H9 (cell line): ENCODE data around the gene NUDT3. TPM values are rescaled to one million over a fixed set of nuclear protein-coding genes. Genes with fewer than 3 reads are reported as not detected.

Source experiments
- DNase-seq: peaks from one replicate; pipeline ENCODE4 v3.0.0-alpha.2; 2017
- H2AFZ ChIP-seq: one replicate; pipeline ENCODE4 v1.6.1; 2013; ENCODE audit warnings: mild to moderate bottlenecking, low read length, control low read depth, moderate library complexity
- H2AK5ac ChIP-seq: 2 replicates; pipeline ENCODE4 v1.6.1; 2013; ENCODE audit warnings: low read length, control low read depth, mixed read lengths; ENCODE audit not compliant: insufficient read length
- H2BK120ac ChIP-seq: one replicate; pipeline ENCODE4 v1.6.1; 2013; ENCODE audit warnings: low read depth, mild to moderate bottlenecking, low read length, control low read depth, inconsistent platforms; ENCODE audit not compliant: poor library complexity, severe bottlenecking
- H2BK12ac ChIP-seq: 2 replicates; pipeline ENCODE4 v1.6.1; 2013; ENCODE audit warnings: low read length, control low read depth, mixed read lengths, low read depth; ENCODE audit not compliant: insufficient read length
- H2BK15ac ChIP-seq: 2 replicates; pipeline ENCODE4 v1.6.1; 2013; ENCODE audit warnings: low read depth, low read length, control low read depth
- H2BK20ac ChIP-seq: one replicate; pipeline ENCODE4 v1.6.1; 2013; ENCODE audit warnings: low read depth, mild to moderate bottlenecking, low read length, control low read depth, inconsistent platforms; ENCODE audit not compliant: poor library complexity, severe bottlenecking
- H2BK5ac ChIP-seq: 2 replicates; pipeline ENCODE4 v1.6.1; 2013; ENCODE audit warnings: low read length, control low read depth, mixed read lengths; ENCODE audit not compliant: insufficient read length
- H3K14ac ChIP-seq: 2 replicates; pipeline ENCODE4 v1.6.1; 2013; ENCODE audit warnings: low read length, control low read depth; ENCODE audit not compliant: insufficient read depth
- H3K18ac ChIP-seq: 2 replicates; pipeline ENCODE4 v1.6.1; 2013; ENCODE audit warnings: low read depth, mild to moderate bottlenecking, mixed read lengths, low read length, control low read depth; ENCODE audit not compliant: insufficient read length
- H3K23ac ChIP-seq: 2 replicates; pipeline ENCODE4 v1.6.1; 2013; ENCODE audit warnings: low read length, control low read depth, mixed read lengths, low read depth; ENCODE audit not compliant: insufficient read length
- H3K23me2 ChIP-seq: 2 replicates; pipeline ENCODE4 v1.6.1; 2013; ENCODE audit warnings: low read depth, mild to moderate bottlenecking, mixed read lengths, low read length, control low read depth; ENCODE audit not compliant: insufficient read length, poor library complexity, severe bottlenecking
- H3K27ac ChIP-seq: 2 replicates; pipeline ENCODE4 v1.5.1; 2013; ENCODE audit warnings: low read length, control low read depth, mixed read lengths, low read depth; ENCODE audit not compliant: insufficient read length
- H3K27me3 ChIP-seq: 2 replicates; pipeline ENCODE4 v1.6.1; 2013; ENCODE audit warnings: low read length, control low read depth, inconsistent platforms; ENCODE audit not compliant: insufficient read depth
- H3K4ac ChIP-seq: 2 replicates; pipeline ENCODE4 v1.6.1; 2013; ENCODE audit warnings: low read depth, mild to moderate bottlenecking, control low read depth, inconsistent platforms, low read length, moderate library complexity
- H3K4me1 ChIP-seq: 2 replicates; pipeline ENCODE4 v1.6.1; 2013; ENCODE audit warnings: low read length, control low read depth, inconsistent platforms; ENCODE audit not compliant: insufficient read depth
- H3K4me2 ChIP-seq: 2 replicates; pipeline ENCODE4 v1.6.1; 2013; ENCODE audit warnings: low read length, control low read depth, mixed read lengths; ENCODE audit not compliant: insufficient read length, insufficient read depth
- H3K56ac ChIP-seq: 2 replicates; pipeline ENCODE4 v1.6.1; 2013; ENCODE audit warnings: low read depth, mild to moderate bottlenecking, mixed read lengths, low read length, control low read depth; ENCODE audit not compliant: insufficient read length
- H3K79me1 ChIP-seq: 2 replicates; pipeline ENCODE4 v1.6.1; 2013; ENCODE audit warnings: low read depth, mild to moderate bottlenecking, moderate library complexity, low read length, control low read depth, inconsistent platforms; ENCODE audit not compliant: insufficient read depth, poor library complexity, severe bottlenecking
- H3K79me2 ChIP-seq: 2 replicates; pipeline ENCODE4 v1.6.1; 2013; ENCODE audit warnings: low read length, control low read depth, inconsistent platforms; ENCODE audit not compliant: insufficient read depth
- H3K9ac ChIP-seq: 2 replicates; pipeline ENCODE4 v1.6.1; 2013; ENCODE audit warnings: low read length, control low read depth, mixed read lengths; ENCODE audit not compliant: insufficient read length; ENCODE audit errors: extremely low read depth
- H3K9me3 ChIP-seq: one replicate; pipeline ENCODE4 v1.6.1; 2013; ENCODE audit warnings: low read depth, low read length, inconsistent platforms; ENCODE audit not compliant: control insufficient read depth
- H3T11ph ChIP-seq: one replicate; pipeline ENCODE4 v1.6.1; 2013; ENCODE audit warnings: mild to moderate bottlenecking, low read length, control low read depth, inconsistent platforms
- H4K20me1 ChIP-seq: one replicate; pipeline ENCODE4 v1.6.1; 2013; ENCODE audit not compliant: control insufficient read depth, insufficient read length, insufficient read depth
- H4K5ac ChIP-seq: 2 replicates; pipeline ENCODE4 v1.6.1; 2013; ENCODE audit warnings: low read depth, mild to moderate bottlenecking, mixed read lengths, low read length, control low read depth; ENCODE audit not compliant: insufficient read length
- H4K8ac ChIP-seq: replicated peaks from 2 replicates; pipeline ENCODE4 v1.6.1; 2013; ENCODE audit warnings: low read length, control low read depth, mixed read lengths, low read depth; ENCODE audit not compliant: insufficient read length
- H4K91ac ChIP-seq: 2 replicates; pipeline ENCODE4 v1.6.1; 2013; ENCODE audit warnings: low read depth, mild to moderate bottlenecking, moderate library complexity, mixed read lengths, low read length, control low read depth; ENCODE audit not compliant: insufficient read length
- H3K27ac Mint-ChIP-seq, 3 experiments: 2 replicates in 2 of 3; 3 replicates in 1 of 3; pipeline ENCODE4 v1.8.0; 2020 to 2021; ENCODE audit warnings: mixed read lengths in 3 of 3, mild to moderate bottlenecking in 1 of 3, moderate library complexity in 1 of 3
- H3K27me3 Mint-ChIP-seq: 2 replicates; pipeline ENCODE4 v1.8.0; 2021; ENCODE audit warnings: low read depth, mild to moderate bottlenecking, moderate library complexity, mixed read lengths
- H3K36me3 Mint-ChIP-seq, 3 experiments: 2 replicates in 2 of 3; 3 replicates in 1 of 3; pipeline ENCODE4 v1.8.0; 2020 to 2021; ENCODE audit warnings: low read depth in 3 of 3, mixed read lengths in 3 of 3; ENCODE audit not compliant: insufficient read depth in 1 of 3
- H3K4me1 Mint-ChIP-seq, 2 experiments: 2 replicates each; pipeline ENCODE4 v1.8.0; 2020; ENCODE audit warnings: mixed read lengths in 2 of 2
- H3K4me3 Mint-ChIP-seq, 2 experiments: 2 replicates in 1 of 2; 3 replicates in 1 of 2; pipeline ENCODE4 v1.8.0; 2020 to 2021; ENCODE audit warnings: mild to moderate bottlenecking in 2 of 2, mixed read lengths in 2 of 2, moderate library complexity in 1 of 2
- H3K9me3 Mint-ChIP-seq, 2 experiments: 2 replicates in 1 of 2; 3 replicates in 1 of 2; pipeline ENCODE4 v1.8.0; 2020; ENCODE audit warnings: mild to moderate bottlenecking in 2 of 2, mixed read lengths in 2 of 2, moderate library complexity in 1 of 2
- WGBS: extraction: QIAGEN DNeasy Blood & Tissue Kit; methylation state at CpG from one replicate; pipeline ENCODE4 v1.1.7; 2013; ENCODE audit warnings: missing lambda C conversion rate, low lambda C conversion rate, mixed read lengths; ENCODE audit not compliant: insufficient read length; ENCODE audit errors: extremely low coverage; 5-methylcytosine and 5-hydroxymethylcytosine counted together
- total RNA-seq: library from RNA; stranded (reverse); gene quantifications from 2 replicates; pipeline ENCODE4 v1.2.1, GENCODE V29; 2021
- TF ChIP-seq, protein P1 (sequence below): fragments of 200-600 bp; sonication (generic); conservative IDR thresholded peaks from 3 replicates; pipeline ENCODE4 v1.8.0; 2021; ENCODE audit warnings: antibody characterized with exemption, mild to moderate bottlenecking

NUDT3 gene
- total RNA-seq, 1 experiment from 2014 or later, result 23.6 TPM

DNA sequence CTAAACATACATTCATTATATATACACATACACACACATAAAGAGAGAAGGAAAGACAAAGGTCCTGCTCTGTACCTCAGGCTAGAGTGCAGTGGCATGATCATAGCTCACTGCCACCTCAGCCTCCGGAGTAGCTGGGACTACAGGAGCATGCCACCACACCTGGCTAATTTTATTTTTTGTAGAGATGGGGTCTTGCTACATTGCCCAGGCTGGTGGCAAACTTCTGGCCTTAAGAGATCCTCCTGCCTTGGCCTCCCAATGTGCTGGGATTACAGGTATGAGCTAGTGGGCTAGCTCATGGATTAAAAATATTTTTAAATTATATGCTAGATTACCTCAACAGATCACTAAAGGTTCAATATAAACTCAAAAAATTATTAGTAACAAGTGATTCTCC, 30.3 kb downstream of the NUDT3 start:
- Histone ChIP-seq H3K23ac (no peak overlapping the region), H3K4me1 (no peaks in the 10 kb centered on the region), H2AK5ac (no peak overlapping the region), H4K91ac (no peak overlapping the region), H3K4me2 (no peak overlapping the region), H2BK120ac (no peak overlapping the region), H4K8ac (no peak overlapping the region), H3K9me3 (no peaks in the 10 kb centered on the region), H2BK5ac (no peak overlapping the region), H3K27me3 (no peaks in the 10 kb centered on the region), H3K27ac (no peak overlapping the region), H3K18ac (no peak overlapping the region), H4K5ac (no peak overlapping the region), H4K20me1 (peaks cover 3% of the 10 kb centered on the region), H3K79me2 (peaks cover 2% of the 10 kb centered on the region; the same call in 1 of the 2 replicates), H2BK15ac (no peak overlapping the region), H3K23me2 (no peaks in the 10 kb centered on the region), H3K56ac (no peak overlapping the region), H3K4ac (no peak overlapping the region), H3K14ac (no peak overlapping the region), H2BK20ac (no peak overlapping the region), H3T11ph (no peak overlapping the region), H3K9ac (no peak overlapping the region), H2BK12ac (no peak overlapping the region), H3K79me1 (peaks cover 6% of the 10 kb centered on the region), H2AFZ (no peak overlapping the region)
- Mint-ChIP-seq H3K9me3 (no peaks in the 10 kb centered on the region), H3K36me3 (no peaks in the 10 kb centered on the region; a peak in 1 of 7 replicates), H3K27me3 (peaks cover 2% of the 10 kb centered on the region), H3K4me3 (no peak overlapping the region), H3K27ac (no peak overlapping the region), H3K4me1 (peaks cover 21 to 24% of the 10 kb centered on the region in 2 experiments)
- no CpG with 5 or more reads among the region's 1 CpG for whole genome bisulfite sequencing
- DNase-seq, result no peak
- TF ChIP-seq, protein P1, sequence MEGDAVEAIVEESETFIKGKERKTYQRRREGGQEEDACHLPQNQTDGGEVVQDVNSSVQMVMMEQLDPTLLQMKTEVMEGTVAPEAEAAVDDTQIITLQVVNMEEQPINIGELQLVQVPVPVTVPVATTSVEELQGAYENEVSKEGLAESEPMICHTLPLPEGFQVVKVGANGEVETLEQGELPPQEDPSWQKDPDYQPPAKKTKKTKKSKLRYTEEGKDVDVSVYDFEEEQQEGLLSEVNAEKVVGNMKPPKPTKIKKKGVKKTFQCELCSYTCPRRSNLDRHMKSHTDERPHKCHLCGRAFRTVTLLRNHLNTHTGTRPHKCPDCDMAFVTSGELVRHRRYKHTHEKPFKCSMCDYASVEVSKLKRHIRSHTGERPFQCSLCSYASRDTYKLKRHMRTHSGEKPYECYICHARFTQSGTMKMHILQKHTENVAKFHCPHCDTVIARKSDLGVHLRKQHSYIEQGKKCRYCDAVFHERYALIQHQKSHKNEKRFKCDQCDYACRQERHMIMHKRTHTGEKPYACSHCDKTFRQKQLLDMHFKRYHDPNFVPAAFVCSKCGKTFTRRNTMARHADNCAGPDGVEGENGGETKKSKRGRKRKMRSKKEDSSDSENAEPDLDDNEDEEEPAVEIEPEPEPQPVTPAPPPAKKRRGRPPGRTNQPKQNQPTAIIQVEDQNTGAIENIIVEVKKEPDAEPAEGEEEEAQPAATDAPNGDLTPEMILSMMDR, result no peak
